ENCODE data around the gene MGAT5B. TPM values are rescaled to one million over a fixed set of nuclear protein-coding genes. Genes with fewer than 3 reads are reported as not detected.

Gene MGAT5B
- total RNA-seq, 1 donor: 0.18 TPM

- H3K4me3 ChIP-seq (ENCODE audit: low read depth, low read length): no peak overlapping the region
- no peak for DNase-seq (ENCODE audit: low read depth)
- TF ChIP-seq CTCF (IDR thresholded peaks at IDR 0.05; ENCODE audit: insufficient read depth, low read length): no peak
Observed at GRCh38 chr17:76888661-76889060, 20.5 kb downstream of the MGAT5B start.

GRCh38 chr17:76889323-76889722 is 21.1 kb downstream of the MGAT5B start:
- DNase-seq (ENCODE audit: low read depth): no peak
- no peak for TF ChIP-seq CTCF (IDR thresholded peaks at IDR 0.05; ENCODE audit: insufficient read depth, low read length)
- no peak overlapping the region for H3K4me3 ChIP-seq (ENCODE audit: low read depth, low read length)

- no peak for DNase-seq (ENCODE audit: low read depth)
- H3K4me3 ChIP-seq (ENCODE audit: low read depth, low read length): no peak overlapping the region
- TF ChIP-seq CTCF (IDR thresholded peaks at IDR 0.05; ENCODE audit: insufficient read depth, low read length): no peak
Observed at GRCh38 chr17:76892329-76892728, 24.1 kb downstream of the MGAT5B start.

- H3K4me3 ChIP-seq (ENCODE audit: low read depth, low read length): no peak overlapping the region
- no peak for TF ChIP-seq CTCF (IDR thresholded peaks at IDR 0.05; ENCODE audit: insufficient read depth, low read length)
- DNase-seq (ENCODE audit: low read depth): no peak
Observed at GRCh38 chr17:76893623-76894334, 25.6 kb downstream of the MGAT5B start.

GRCh38 chr17:76894842-76895241 is 26.6 kb downstream of the MGAT5B start:
- no peak for TF ChIP-seq CTCF (IDR thresholded peaks at IDR 0.05; ENCODE audit: insufficient read depth, low read length)
- no peak overlapping the region for H3K4me3 ChIP-seq (ENCODE audit: low read depth, low read length)
- DNase-seq (ENCODE audit: low read depth): no peak

- no peak overlapping the region for H3K4me3 ChIP-seq (ENCODE audit: low read depth, low read length)
- TF ChIP-seq CTCF (IDR thresholded peaks at IDR 0.05; ENCODE audit: insufficient read depth, low read length): no peak
- DNase-seq (ENCODE audit: low read depth): no peak
Observed at GRCh38 chr17:76897023-76897422, 28.8 kb downstream of the MGAT5B start.

- no peak for TF ChIP-seq CTCF (IDR thresholded peaks at IDR 0.05; ENCODE audit: insufficient read depth, low read length)
- H3K4me3 ChIP-seq (ENCODE audit: low read depth, low read length): no peak overlapping the region
- DNase-seq (ENCODE audit: low read depth): no peak
Observed at GRCh38 chr17:76899414-76899813, 31.2 kb downstream of the MGAT5B start.

Measured in fibroblast of the aortic adventitia (primary cell).